GM18498 (cell line): ENCODE measurements around the gene GRK5.
A peak's percentile ranks its signal among the peaks of the same experiment; 100 is the strongest.
"Not testable (repeated sequence)": the region's sequence is repeated elsewhere in the genome, so short reads cannot be mapped to it uniquely, and the experiment has no call there.

ENCODE experiments used
- ATAC-seq: cut with Tn5 transposase; IDR thresholded peaks from one replicate; pipeline ENCODE4 v1.9.1; 2021; ENCODE audit warnings: mild to moderate bottlenecking, moderate library complexity; ENCODE audit not compliant: unreplicated experiment

The GRK5 gene

GRCh38 chr10:119431773-119432135 lies 224.4 kb downstream of the GRK5 start:
- ATAC-seq, result no peak

DNA sequence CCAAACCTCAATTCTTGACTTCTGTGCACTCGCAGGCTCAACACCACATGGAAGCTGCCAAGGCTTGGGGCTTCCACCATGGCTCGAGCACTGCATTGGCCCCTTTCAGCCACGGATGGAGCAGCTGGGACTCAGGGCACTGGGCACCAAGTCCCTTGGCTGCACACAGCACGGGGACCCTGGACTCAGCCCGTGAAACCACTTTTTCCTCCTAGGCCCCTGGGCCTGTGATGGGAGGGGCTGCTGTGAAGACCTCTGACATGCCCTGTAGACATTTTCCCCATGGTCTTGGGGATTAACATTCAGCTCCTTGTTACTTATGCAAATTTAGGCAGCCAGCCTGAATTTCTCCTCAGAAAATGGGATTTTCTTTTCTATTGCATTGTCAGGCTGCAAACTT lies 227.6 kb downstream of the GRK5 start:
- not testable (repeated sequence) for ATAC-seq

- ATAC-seq, result no peak
Observed at GRCh38 chr10:119438717-119439116, 231.3 kb downstream of the GRK5 start.

- ATAC-seq, result no peak
Observed at GRCh38 chr10:119439922-119440321, 232.6 kb downstream of the GRK5 start.

- no peak for ATAC-seq
Observed at GRCh38 chr10:119441151-119441821, 233.9 kb downstream of the GRK5 start.

- ATAC-seq, result no peak
Observed at GRCh38 chr10:119441921-119442757, 234.8 kb downstream of the GRK5 start.

GRCh38 chr10:119442758-119443060 lies 235.3 kb downstream of the GRK5 start:
- ATAC-seq, result no peak

DNA sequence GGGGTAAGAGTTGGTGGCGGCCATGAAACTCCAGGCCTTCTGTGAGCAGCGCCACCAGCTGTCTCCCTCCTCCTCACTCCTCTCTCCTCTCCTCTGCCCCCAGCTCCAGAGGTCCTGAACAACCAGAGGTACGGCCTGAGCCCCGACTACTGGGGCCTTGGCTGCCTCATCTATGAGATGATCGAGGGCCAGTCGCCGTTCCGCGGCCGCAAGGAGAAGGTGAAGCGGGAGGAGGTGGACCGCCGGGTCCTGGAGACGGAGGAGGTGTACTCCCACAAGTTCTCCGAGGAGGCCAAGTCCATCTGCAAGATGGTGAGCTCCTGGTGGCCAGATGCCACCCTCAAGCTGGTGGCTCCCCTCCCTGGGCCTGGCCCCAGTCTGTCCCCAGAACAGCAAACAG lies 236.1 kb downstream of the GRK5 start:
- ATAC-seq, result no peak

DNA sequence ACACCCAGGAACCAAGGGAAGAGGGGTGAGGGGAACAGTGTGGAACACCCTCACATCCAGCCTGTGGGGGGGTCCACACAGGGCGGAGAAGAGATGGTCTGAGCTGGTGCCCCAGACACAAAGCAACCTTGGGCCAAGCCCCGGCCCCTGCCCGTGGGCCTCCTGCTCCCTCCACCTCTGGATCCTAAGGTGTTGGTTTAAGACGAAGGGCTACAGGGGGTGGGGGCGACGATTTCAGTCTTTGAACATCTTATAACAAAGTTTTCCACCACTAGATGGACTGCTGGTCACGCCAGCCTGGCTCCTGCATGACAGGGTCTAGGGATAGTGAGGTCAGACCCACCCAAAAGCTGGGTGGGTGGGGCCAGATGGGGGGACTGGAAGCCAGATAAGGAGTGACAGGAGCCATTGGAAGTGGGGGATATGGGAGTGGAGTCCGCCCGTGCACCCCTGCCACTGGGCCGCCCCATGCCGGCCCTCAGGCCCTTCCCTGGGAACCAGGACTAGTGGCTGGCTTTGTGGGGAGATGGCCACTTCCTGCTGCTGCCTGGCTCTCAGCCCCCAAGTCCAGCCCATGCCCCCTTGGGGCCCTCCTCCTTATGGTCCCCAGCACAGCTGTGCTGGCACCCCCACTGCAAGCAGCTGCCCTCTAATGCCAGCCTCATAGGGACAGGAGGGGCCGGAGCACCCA lies 236.7 kb downstream of the GRK5 start:
- no peak for ATAC-seq

DNA sequence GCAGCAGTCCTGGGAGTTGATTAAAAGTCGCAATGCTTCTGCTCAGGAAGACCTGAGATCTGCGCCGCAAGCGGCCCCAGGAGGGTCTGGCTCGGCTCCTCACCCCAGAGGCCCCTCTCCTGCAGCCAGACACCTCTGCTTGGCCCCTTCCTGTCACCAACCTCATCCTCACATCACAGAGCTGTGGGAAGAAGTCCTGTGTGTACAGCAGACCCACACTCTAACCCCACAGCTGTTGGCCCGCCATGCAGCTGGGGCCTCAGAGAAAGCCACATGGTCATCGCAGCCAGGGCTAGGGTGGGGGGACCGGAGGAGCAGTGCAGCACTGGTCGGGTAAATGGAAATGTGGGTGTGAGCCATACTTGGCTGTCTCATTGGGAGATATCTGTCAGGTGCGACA lies 237.5 kb downstream of the GRK5 start:
- ATAC-seq, result no peak

GRCh38 chr10:119445311-119445934 lies 238.1 kb downstream of the GRK5 start:
- ATAC-seq, result peak; percentile 63

- ATAC-seq, result no peak
Observed at GRCh38 chr10:119445935-119446317, 238.6 kb downstream of the GRK5 start.

DNA sequence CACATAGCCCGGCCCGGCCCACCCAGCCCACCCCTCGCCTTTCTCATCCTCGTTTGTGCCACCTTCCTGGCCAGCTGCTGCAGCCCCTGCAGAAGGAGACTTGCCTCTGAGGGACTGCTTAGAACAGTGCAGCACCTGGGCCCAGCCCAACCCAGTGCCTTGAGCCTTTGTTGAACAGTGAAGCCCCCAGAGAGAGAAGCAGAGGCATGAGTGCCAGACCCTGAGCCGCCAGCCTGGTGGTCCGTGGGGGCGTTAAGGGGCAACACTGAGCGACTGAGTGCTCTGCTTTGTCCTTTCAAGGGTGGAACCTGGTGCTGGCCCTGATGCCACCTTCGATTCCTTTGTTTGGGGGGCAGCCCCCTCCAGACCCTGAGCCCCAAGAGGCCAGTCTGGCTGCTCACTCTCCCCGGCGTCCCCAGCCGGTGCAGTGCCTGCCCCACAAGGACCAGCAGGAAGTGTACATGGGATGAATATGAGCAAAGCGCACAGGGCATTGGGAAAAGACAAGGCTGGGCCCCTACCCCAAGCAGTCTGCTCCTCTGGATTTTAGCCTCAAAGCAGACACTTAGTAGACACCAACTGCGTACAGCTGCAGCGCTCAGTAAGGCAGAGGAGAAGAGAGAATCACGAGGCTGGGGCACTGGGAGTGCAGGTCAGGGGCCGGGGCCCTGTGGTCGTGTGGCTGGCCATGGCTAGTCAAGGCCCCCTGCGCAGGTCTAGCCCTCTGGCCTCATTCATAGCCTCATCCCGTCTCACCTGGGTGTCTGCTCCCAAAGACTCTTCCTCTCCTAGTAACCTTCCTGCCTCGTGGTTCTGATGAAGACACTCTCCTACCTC lies 239.3 kb downstream of the GRK5 start:
- no peak for ATAC-seq

DNA sequence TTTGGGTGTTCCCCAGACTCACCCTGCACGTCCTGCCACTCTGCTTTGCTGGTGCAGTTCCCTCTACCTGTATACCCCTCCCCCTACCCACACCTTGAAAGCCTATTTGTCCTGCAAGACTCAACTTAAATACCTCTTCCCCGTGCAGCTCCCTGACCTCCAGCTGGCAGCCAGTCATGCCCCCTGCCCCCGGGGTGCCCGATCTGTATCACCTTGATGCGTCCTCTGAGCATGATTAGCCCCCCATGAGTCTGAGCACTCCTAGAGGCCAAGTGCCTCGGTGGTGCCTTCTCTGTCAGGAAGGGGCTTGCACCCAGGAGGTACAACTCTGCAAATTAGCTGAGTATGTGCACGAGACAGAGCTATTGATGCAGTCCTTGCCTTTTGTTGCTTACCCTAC lies 240.1 kb downstream of the GRK5 start:
- no peak for ATAC-seq

DNA sequence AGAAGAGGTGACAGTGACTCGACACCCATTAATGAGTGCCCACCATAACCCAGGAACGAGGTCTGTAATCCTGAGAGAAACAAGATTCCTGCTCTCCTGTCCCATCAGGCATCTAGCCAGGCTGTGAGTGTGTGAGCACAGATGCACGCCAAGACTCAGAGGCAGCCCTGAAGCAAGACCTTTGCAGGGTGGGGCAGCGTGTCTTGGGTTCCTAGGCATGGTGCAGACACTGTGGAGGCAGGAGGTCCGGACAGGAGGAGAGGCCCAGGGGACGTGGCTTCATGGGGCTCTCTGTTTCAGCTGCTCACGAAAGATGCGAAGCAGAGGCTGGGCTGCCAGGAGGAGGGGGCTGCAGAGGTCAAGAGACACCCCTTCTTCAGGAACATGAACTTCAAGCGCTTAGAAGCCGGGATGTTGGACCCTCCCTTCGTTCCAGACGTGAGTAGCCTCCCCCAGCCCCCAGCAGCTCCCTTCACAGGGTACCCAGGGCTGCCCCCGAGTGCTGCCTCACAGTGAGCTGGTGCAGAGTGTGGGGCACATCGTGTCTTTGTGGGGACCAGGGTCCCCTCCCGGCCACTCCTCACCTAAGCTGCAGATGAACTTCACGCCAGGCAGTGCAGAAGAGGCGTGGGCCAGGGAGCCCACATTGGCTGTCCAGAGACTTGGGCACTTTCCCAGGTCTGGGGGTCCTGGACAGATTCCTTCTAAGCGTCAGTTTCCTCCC lies 240.6 kb downstream of the GRK5 start:
- no peak for ATAC-seq

- no peak for ATAC-seq
Observed at GRCh38 chr10:119448628-119449584, 241.5 kb downstream of the GRK5 start.

DNA sequence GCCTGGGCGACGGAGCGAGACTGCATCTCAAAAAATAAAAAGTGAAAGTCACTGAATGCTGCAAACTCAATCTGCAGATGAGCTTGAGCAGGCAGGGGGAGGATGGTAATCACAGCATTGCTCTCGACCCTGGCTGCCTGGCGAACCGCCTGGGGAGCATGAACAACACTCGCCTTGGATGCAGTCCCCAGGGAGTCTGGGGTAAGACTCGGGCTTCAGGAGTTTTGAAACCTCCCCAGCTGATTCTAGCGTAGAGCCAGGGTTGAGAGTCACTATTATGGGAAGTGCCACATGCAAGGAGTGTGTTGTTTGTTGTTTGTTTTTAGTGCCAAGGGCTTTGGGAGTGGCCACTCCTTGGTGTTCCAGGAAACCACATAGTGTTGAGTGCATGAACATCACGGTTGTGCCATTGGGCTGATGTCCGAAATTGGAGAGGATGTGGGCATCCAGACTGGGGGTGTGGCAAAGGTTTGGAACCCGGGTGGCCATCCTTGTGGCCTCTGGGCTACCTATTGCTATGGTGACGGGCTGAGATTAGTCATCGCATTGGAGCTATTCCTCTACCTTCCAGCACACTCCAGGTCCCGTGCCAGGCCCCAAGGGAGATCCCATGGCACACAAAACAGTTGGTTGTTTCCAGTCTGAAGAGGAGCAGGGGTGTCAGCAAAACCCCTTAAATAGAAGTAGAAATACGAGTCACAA lies 242.5 kb downstream of the GRK5 start:
- no peak for ATAC-seq

DNA sequence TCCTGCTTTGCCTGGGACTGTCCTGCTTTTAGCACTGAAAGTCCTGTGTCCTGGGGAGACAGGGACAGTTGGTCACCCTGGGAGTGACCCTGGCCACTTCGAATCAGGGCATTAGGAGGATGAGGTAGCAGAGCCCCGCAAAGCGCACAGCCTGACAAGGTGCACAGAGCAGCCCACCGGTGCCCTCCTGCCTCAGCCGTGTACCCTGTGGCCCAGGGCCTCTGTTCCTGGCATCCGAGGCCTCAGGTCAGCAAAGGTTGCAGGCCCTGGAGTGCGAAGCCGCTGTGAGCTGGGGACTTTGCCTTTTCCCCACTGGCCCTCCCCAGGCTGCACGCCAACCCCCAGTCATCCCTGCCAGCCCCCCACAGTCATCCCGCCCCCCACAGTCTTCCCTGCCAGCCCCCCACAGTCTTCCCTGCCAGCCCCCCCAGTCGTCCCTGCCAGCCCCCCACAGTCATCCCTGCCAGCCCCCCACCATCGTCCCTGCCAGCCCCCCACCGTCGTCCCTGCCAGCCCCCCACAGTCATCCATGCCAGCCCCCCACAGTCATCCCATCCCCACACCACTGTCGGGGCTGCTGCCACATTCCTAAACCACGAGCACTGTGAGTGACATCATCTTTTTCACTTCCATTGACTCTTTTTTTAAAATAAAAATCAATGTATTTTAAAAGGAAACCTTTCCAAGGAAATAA lies 243.4 kb downstream of the GRK5 start:
- no peak for ATAC-seq
